ENCODE measurements around the gene NR2E3. TPM values are rescaled to one million over a fixed set of nuclear protein-coding genes. Genes with fewer than 3 reads are reported as not detected.

Gene NR2E3
- total RNA-seq (ENCODE audit: low replicate concordance): 0.28 TPM in 1 of 2 replicates, not detected in the other

GRCh38 chr15:71810256-71811035 lies at the start of gene NR2E3:
Gene NR2E3, plus strand, starts transcription at chr15:71810554. Its CDS starts 190 bp downstream, at chr15:71810744.
- Histone ChIP-seq H3K27me3 (no peaks in the 10 kb centered on the region), H3F3A (ENCODE audit: low read depth) (peaks cover 24% of the 10 kb centered on the region), H3K79me2 (ENCODE audit: low read depth) (no peaks in the 10 kb centered on the region), H3K4me1 (peaks cover 25% of the 10 kb centered on the region), H2AFZ (replicated peaks) (no peak within 1 kb of the TSS), H3K27ac (no peak within 1 kb of the TSS), H3K4me3 (no peak within 1 kb of the TSS), H3K9me3 (ENCODE audit: low read depth) (no peaks in the 10 kb centered on the region), H3K36me3 (no peaks in the 10 kb centered on the region), H3K4me2 (no peak within 1 kb of the TSS), H4K20me1 (ENCODE audit: low read depth) (peaks cover 6% of the 10 kb centered on the region), H3K9ac (no peak within 1 kb of the TSS)
- Mint-ChIP-seq H3K4me3 (no peak within 1 kb of the TSS), H3K27ac (no peak within 1 kb of the TSS), H3K9me3 (no peaks in the 10 kb centered on the region), H3K4me1 (peaks cover 36% of the 10 kb centered on the region), H3K27me3 (ENCODE audit: insufficient read depth, low read depth) (peaks cover 11% of the 10 kb centered on the region), H3K36me3 (no peaks in the 10 kb centered on the region)
- DNase-seq (ENCODE audit: low spot score): no peak
- TF ChIP-seq EZH2 (IDR thresholded peaks at IDR 0.05) (no peak), EZH2phosphoT487 (IDR thresholded peaks at IDR 0.05) (no peak), CTCF (IDR thresholded peaks at IDR 0.05) (no peak)

GRCh38 chr15:71760852-71761251 lies 49.5 kb upstream of the NR2E3 start:
- no peak overlapping the region for H2AFZ ChIP-seq (replicated peaks)
- no peak overlapping the region for H3K4me3 Mint-ChIP-seq
- H3K27me3 Mint-ChIP-seq (ENCODE audit: insufficient read depth, low read depth): no peaks in the 10 kb centered on the region

GRCh38 chr15:71761649-71762048 lies 48.7 kb upstream of the NR2E3 start:
- Mint-ChIP-seq H3K27ac (no peak overlapping the region), H3K9me3 (peaks cover 16% of the 10 kb centered on the region), H3K4me3 (no peak overlapping the region), H3K36me3 (no peaks in the 10 kb centered on the region), H3K4me1 (no peaks in the 10 kb centered on the region), H3K27me3 (ENCODE audit: insufficient read depth, low read depth) (no peaks in the 10 kb centered on the region)
- no peaks in the 10 kb centered on the region for H3K27me3 ChIP-seq
- no peak overlapping the region for H3K4me2 ChIP-seq
- peaks cover 10% of the 10 kb centered on the region for H3K9me3 ChIP-seq (ENCODE audit: low read depth)
- TF ChIP-seq CTCF (IDR thresholded peaks at IDR 0.05): no peak
- TF ChIP-seq EZH2phosphoT487 (IDR thresholded peaks at IDR 0.05): no peak
- TF ChIP-seq EZH2 (IDR thresholded peaks at IDR 0.05): no peak
- no peaks in the 10 kb centered on the region for H3K4me1 ChIP-seq
- H3K36me3 ChIP-seq: peaks cover 6% of the 10 kb centered on the region
- H3K27ac ChIP-seq: no peak overlapping the region
- H2AFZ ChIP-seq (replicated peaks): no peak overlapping the region
- H4K20me1 ChIP-seq (ENCODE audit: low read depth): no peaks in the 10 kb centered on the region
- no peak overlapping the region for H3K4me3 ChIP-seq
- DNase-seq (ENCODE audit: low spot score): no peak
- H3K79me2 ChIP-seq (ENCODE audit: low read depth): no peaks in the 10 kb centered on the region
- H3K9ac ChIP-seq: no peak overlapping the region
- H3F3A ChIP-seq (ENCODE audit: low read depth): no peaks in the 10 kb centered on the region

More at GRCh38 chr15:71760852-71761251, 49.5 kb upstream of the NR2E3 start:
- Mint-ChIP-seq H3K9me3 (peaks cover 13% of the 10 kb centered on the region), H3K36me3 (no peaks in the 10 kb centered on the region), H3K27ac (no peak overlapping the region), H3K4me1 (no peaks in the 10 kb centered on the region)
- H3K79me2 ChIP-seq (ENCODE audit: low read depth): no peaks in the 10 kb centered on the region
- H3K4me3 ChIP-seq: no peak overlapping the region
- no peak overlapping the region for H3K27ac ChIP-seq
- no peaks in the 10 kb centered on the region for H3K27me3 ChIP-seq
- peaks cover 6% of the 10 kb centered on the region for H3K36me3 ChIP-seq
- no peak for TF ChIP-seq EZH2 (IDR thresholded peaks at IDR 0.05)
- TF ChIP-seq EZH2phosphoT487 (IDR thresholded peaks at IDR 0.05): no peak
- no peak for TF ChIP-seq CTCF (IDR thresholded peaks at IDR 0.05)
- H3K4me2 ChIP-seq: no peak overlapping the region
- no peak overlapping the region for H3K9ac ChIP-seq
- peaks cover 10% of the 10 kb centered on the region for H3K9me3 ChIP-seq (ENCODE audit: low read depth)
- no peaks in the 10 kb centered on the region for H3K4me1 ChIP-seq
- DNase-seq (ENCODE audit: low spot score): no peak
- H4K20me1 ChIP-seq (ENCODE audit: low read depth): no peaks in the 10 kb centered on the region
- H3F3A ChIP-seq (ENCODE audit: low read depth): no peaks in the 10 kb centered on the region

Measured in neural progenitor cell (in vitro differentiated cells).